Heart right ventricle (tissue), 16 donors: Measurements from ENCODE around the gene TSKU. TPM values are rescaled to one million over a fixed set of nuclear protein-coding genes. Genes with fewer than 3 reads are reported as not detected.

ENCODE experiments used
- ATAC-seq, 8 donors: fragments of 200-7000 bp; cut with Tn5 transposase; one replicate each; pipeline ENCODE4 v1.9.1; 2020; ENCODE audit warnings: mild to moderate bottlenecking in 8 of 8, moderate library complexity in 8 of 8, moderate number of reproducible peaks in 1 of 8
- DNase-seq, 2 donors: peaks; one replicate each; pipeline ENCODE4 v3.0.0-alpha.2; 2020
- H3K27ac ChIP-seq, 10 donors: fragments of 200-600 bp; sonication (generic) in 2 of 10; one replicate each; pipeline versions ENCODE4 v1.5.0 to v1.8.0; 2020 to 2022; ENCODE audit warnings: mild to moderate bottlenecking in 3 of 10
- H3K27me3 ChIP-seq, 7 donors: fragments of 200-600 bp; one replicate each; pipeline ENCODE4 v1.8.0; 2021 to 2022; ENCODE audit warnings: mild to moderate bottlenecking in 2 of 7
- H3K36me3 ChIP-seq, 9 donors: fragments of 200-600 bp; sonication (generic) in 1 of 9; one replicate each; pipeline versions ENCODE4 v1.5.0 to v1.8.0; 2020 to 2022; ENCODE audit warnings: mild to moderate bottlenecking in 2 of 9
- H3K4me1 ChIP-seq, 9 donors: fragments of 200-600 bp; sonication (generic) in 1 of 9; one replicate each; pipeline versions ENCODE4 v1.5.0 to v1.8.0; 2020 to 2022; ENCODE audit warnings: mild to moderate bottlenecking in 4 of 9
- H3K4me3 ChIP-seq, 10 donors: fragments of 200-600 bp; sonication (generic) in 2 of 10; one replicate each; pipeline versions ENCODE4 v1.5.0 to v1.8.0; 2020 to 2022; ENCODE audit warnings: mild to moderate bottlenecking in 7 of 10, moderate library complexity in 2 of 10
- H3K9me3 ChIP-seq, 11 donors: fragments of 200-600 bp in 10 of 11; sonication (generic) in 2 of 11; one replicate each; pipeline versions ENCODE4 v1.5.0 to v1.8.0; 2013 to 2022; ENCODE audit warnings: mild to moderate bottlenecking in 2 of 11, control low read depth in 1 of 11, moderate library complexity in 1 of 11
- CTCF ChIP-seq, 9 donors: fragments of 200-600 bp; sonication (generic) in 2 of 9; IDR thresholded peaks; one replicate each; pipeline versions ENCODE4 v1.5.0 to v1.8.0; 2021 to 2022; ENCODE audit warnings: antibody characterized with exemption in 9 of 9, mild to moderate bottlenecking in 5 of 9, moderate library complexity in 1 of 9
- WGBS, 2 donors: extraction: QIAGEN DNeasy Blood & Tissue Kit; methylation state at CpG; one replicate each; pipeline ENCODE4 v1.1.7; 2013; ENCODE audit warnings: inconsistent platforms in 1 of 2; 5-methylcytosine and 5-hydroxymethylcytosine counted together
- intact Hi-C, 10 donors: fragments of 100-400 bp; cut with DNase I; formaldehyde crosslinking; loops; one replicate each; pipeline versions ENCODE4 v1.11.1 to v1.14.2; 2022
- polyA plus RNA-seq, 2 donors: library from polyadenylated mRNA; stranded (reverse); fragments of 200-250 nt; gene quantifications; one replicate each; pipeline ENCODE4 v1.2.3, GENCODE V29; 2013
- total RNA-seq, 10 donors: library from RNA; stranded (reverse); fragmentation: NEBNext Ultra II Directional in 3 of 10; extraction: Animal tissue kit (Norgen Biotek cat#: 25700) in 3 of 10; gene quantifications; one replicate each; pipeline versions ENCODE4 v1.2.1 to v1.2.4, GENCODE V29; 2021 to 2023
- donor health status: Arrhythmogenic right ventricular cardiomyopathy.
- donor health status: ischemic (EF 13 %, LVEDD 7.1; RV severe dilation, severe dysfunction).
- donor health status: healthy with polysubstance abuse.
- donor health status: DM: no; HTN: yes; CAD: no.
- donor health status: DM: no; HTN: no; CAD: no.
- donor health status: ischemic (EF 25% LVEDD 6.9; RV normal size, moderate dysfunction).
- donor health status: ischemic (EF 25% LVEDD 5.7; RV mildly dilated, moderate dysfunction).
- donor health status: healthy.
- donor health status: DM: yes; HTN: yes; CAD: no.
- donor health status: Ischemic cardiomyopathy.
- donor health status: ischemic (EF 35%, LVEDD 5.7; RV mildly dilated, moderate dysfunction).
- donor health status: nonischemic (EF 11% LVEDD 7.7; RV severe dilation, severe dysfunction).
- donor health status: DM: yes; HTN: yes; CAD: no.
- donor health status: PGD.
- donor health status: ischemic (EF 29% LVEDD 5.4; RV normal size, mild dysfunction).
- donor health status: nonischemic (EF 23%, LVEDD 6.1; RV moderate dilation, normal function).

TSKU gene
- total and polyA plus RNA-seq, 12 donors, result 3.0 to 21.9 (median 6.8) TPM

DNA sequence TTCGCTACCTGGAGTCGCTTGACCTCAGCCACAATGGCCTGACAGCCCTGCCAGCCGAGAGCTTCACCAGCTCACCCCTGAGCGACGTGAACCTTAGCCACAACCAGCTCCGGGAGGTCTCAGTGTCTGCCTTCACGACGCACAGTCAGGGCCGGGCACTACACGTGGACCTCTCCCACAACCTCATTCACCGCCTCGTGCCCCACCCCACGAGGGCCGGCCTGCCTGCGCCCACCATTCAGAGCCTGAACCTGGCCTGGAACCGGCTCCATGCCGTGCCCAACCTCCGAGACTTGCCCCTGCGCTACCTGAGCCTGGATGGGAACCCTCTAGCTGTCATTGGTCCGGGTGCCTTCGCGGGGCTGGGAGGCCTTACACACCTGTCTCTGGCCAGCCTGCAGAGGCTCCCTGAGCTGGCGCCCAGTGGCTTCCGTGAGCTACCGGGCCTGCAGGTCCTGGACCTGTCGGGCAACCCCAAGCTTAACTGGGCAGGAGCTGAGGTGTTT lies 12.8 kb downstream of the TSKU start:
- intact Hi-C loops, result loop anchor here in 2 of 10 donors (2.0 to 5.0 kb wide), 2 partner anchors 59 to 64 kb away; no protein-coding TSS in a partner anchor
- ATAC-seq, result no peak
- DNase-seq, result no peak

GRCh38 chr11:76796511-76797198 lies 13.5 kb downstream of the TSKU start:
- H3K9me3 ChIP-seq, result no peaks in the 10 kb centered on the region
- DNase-seq (no peak), ATAC-seq (no peak)
- peaks cover 0 to 23% (median 0%) of the 10 kb centered on the region in 9 donors for H3K36me3 ChIP-seq
- no peak for TF ChIP-seq CTCF (IDR thresholded peaks at IDR 0.05)
- no peak overlapping the region for H3K4me3 ChIP-seq
- WGBS, 2 donors, result 95% methylated on average over 20 of the region's 20 CpGs
- no peak overlapping the region for H3K27ac ChIP-seq
- intact Hi-C loops, result loop anchor here in 2 of 10 donors (2.0 to 5.0 kb wide), 2 partner anchors 60 to 64 kb away; no protein-coding TSS in a partner anchor
- H3K27me3 ChIP-seq, result no peaks in the 10 kb centered on the region
- H3K4me1 ChIP-seq, result peaks cover 5 to 38% (median 25%) of the 10 kb centered on the region in 9 donors

More for the DNA sequence above, 12.8 kb downstream of the TSKU start:
- Histone ChIP-seq H3K9me3 (peaks cover 0 to 3% (median 0%) of the 10 kb centered on the region in 11 donors), H3K27me3 (no peaks in the 10 kb centered on the region), H3K36me3 (peaks cover 0 to 23% (median 0%) of the 10 kb centered on the region in 9 donors), H3K27ac (no peak overlapping the region), H3K4me1 (peaks cover 5 to 38% (median 25%) of the 10 kb centered on the region in 9 donors), H3K4me3 (no peak overlapping the region)
- TF ChIP-seq CTCF (IDR thresholded peaks at IDR 0.05), result no peak
- WGBS, 2 donors, result 95 to 96% methylated on average over 26 of the region's 26 CpGs

DNA sequence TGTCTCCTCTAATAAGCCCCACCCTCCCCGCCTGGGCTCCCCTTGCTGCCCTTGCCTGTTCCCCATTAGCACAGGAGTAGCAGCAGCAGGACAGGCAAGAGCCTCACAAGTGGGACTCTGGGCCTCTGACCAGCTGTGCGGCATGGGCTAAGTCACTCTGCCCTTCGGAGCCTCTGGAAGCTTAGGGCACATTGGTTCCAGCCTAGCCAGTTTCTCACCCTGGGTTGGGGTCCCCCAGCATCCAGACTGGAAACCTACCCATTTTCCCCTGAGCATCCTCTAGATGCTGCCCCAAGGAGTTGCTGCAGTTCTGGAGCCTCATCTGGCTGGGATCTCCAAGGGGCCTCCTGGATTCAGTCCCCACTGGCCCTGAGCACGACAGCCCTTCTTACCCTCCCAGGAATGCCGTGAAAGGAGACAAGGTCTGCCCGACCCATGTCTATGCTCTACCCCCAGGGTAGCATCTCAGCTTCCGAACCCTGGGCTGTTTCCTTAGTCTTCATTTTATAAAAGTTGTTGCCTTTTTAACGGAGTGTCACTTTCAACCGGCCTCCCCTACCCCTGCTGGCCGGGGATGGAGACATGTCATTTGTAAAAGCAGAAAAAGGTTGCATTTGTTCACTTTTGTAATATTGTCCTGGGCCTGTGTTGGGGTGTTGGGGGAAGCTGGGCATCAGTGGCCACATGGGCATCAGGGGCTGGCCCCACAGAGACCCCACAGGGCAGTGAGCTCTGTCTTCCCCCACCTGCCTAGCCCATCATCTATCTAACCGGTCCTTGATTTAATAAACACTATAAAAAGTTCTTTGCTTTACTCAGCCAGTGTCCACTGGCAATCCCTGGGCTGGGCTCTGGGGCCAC lies 14.4 kb downstream of the TSKU start:
- Histone ChIP-seq H3K9me3 (no peaks in the 10 kb centered on the region), H3K36me3 (peaks cover 0 to 23% (median 0%) of the 10 kb centered on the region in 9 donors), H3K27me3 (no peaks in the 10 kb centered on the region), H3K4me3 (no peak overlapping the region), H3K4me1 (peaks cover 5 to 33% (median 25%) of the 10 kb centered on the region in 9 donors), H3K27ac (no peak overlapping the region)
- intact Hi-C loops, result loop anchor here in 4 of 10 donors (1.0 to 5.0 kb wide), 4 partner anchors 61 to 65 kb away; no protein-coding TSS in a partner anchor
- TF ChIP-seq CTCF (IDR thresholded peaks at IDR 0.05), result no peak
- DNase-seq, result no peak
- ATAC-seq, result no peak
- 95 to 96% methylated on average over 11 of the region's 11 CpGs for WGBS, 2 donors

DNA sequence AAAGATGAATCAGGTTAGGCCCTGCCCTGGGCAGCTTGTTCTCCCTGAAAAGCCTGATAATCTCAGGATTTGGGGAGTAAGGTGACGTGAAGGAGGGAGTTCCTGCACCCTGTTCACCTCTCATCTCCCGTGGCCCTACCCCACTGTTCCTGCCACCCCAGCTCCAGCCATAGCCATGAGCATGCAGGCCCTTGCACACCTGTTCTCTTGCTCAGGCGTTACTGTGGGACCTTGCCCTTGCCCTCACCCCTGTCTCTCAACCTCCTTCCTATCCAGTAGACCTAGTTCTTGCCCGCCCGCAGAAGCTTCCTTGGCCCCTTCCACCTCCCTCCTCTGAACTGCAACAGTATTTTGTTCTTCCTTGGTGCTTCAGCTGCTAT lies 15.0 kb downstream of the TSKU start:
- H3K9me3 ChIP-seq, result no peaks in the 10 kb centered on the region
- WGBS, 2 donors, result 91 to 96% methylated on average over 5 of the region's 5 CpGs
- TF ChIP-seq CTCF (IDR thresholded peaks at IDR 0.05), result no peak
- H3K4me3 ChIP-seq, result no peak overlapping the region
- ATAC-seq (no peak), DNase-seq (no peak)
- H3K4me1 ChIP-seq, result peaks cover 5 to 35% (median 24%) of the 10 kb centered on the region in 9 donors
- no peaks in the 10 kb centered on the region for H3K27me3 ChIP-seq
- H3K27ac ChIP-seq, result no peak overlapping the region
- intact Hi-C loops, result loop anchor here in 3 of 10 donors (1.0 to 5.0 kb wide), 3 partner anchors 63 to 66 kb away; no protein-coding TSS in a partner anchor
- peaks cover 0 to 23% (median 0%) of the 10 kb centered on the region in 9 donors for H3K36me3 ChIP-seq
